ENCODE results near the gene EPM2A. TPM values are rescaled to one million over a fixed set of nuclear protein-coding genes. Genes with fewer than 3 reads are reported as not detected.

The EPM2A gene
- total RNA-seq, 1 experiment from 2014 or later: 5.7 TPM

GRCh38 chr6:145734486-145735355, 599 bp downstream of the EPM2A start:
- TF ChIP-seq, protein P1, sequence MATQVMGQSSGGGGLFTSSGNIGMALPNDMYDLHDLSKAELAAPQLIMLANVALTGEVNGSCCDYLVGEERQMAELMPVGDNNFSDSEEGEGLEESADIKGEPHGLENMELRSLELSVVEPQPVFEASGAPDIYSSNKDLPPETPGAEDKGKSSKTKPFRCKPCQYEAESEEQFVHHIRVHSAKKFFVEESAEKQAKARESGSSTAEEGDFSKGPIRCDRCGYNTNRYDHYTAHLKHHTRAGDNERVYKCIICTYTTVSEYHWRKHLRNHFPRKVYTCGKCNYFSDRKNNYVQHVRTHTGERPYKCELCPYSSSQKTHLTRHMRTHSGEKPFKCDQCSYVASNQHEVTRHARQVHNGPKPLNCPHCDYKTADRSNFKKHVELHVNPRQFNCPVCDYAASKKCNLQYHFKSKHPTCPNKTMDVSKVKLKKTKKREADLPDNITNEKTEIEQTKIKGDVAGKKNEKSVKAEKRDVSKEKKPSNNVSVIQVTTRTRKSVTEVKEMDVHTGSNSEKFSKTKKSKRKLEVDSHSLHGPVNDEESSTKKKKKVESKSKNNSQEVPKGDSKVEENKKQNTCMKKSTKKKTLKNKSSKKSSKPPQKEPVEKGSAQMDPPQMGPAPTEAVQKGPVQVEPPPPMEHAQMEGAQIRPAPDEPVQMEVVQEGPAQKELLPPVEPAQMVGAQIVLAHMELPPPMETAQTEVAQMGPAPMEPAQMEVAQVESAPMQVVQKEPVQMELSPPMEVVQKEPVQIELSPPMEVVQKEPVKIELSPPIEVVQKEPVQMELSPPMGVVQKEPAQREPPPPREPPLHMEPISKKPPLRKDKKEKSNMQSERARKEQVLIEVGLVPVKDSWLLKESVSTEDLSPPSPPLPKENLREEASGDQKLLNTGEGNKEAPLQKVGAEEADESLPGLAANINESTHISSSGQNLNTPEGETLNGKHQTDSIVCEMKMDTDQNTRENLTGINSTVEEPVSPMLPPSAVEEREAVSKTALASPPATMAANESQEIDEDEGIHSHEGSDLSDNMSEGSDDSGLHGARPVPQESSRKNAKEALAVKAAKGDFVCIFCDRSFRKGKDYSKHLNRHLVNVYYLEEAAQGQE (IDR thresholded peaks at IDR 0.05; ENCODE audit: insufficient read depth in 1 of 2, low read depth in 2 of 2, low read length in 1 of 2): no peak
- TF ChIP-seq POLR2AphosphoS5 (IDR thresholded peaks at IDR 0.05; ENCODE audit: low read depth, low read length) (peak; percentile 94), SIN3A (IDR thresholded peaks at IDR 0.05; ENCODE audit: borderline replicate concordance, insufficient read depth, low read depth, low read length) (peak; percentile 74; the same call in 1 of the 2 replicates), TCF7L2 (IDR thresholded peaks at IDR 0.05; ENCODE audit: low read depth, low read length) (no peak)
- DNase-seq (ENCODE audit: low read depth, low spot score): no peak
- no peaks in the 10 kb centered on the region for H3K27me3 ChIP-seq (ENCODE audit: control insufficient read depth, insufficient read depth, low read length)
- H3K27ac ChIP-seq (ENCODE audit: low read length): peak overlapping the region; percentile 98
- H3K4me1 ChIP-seq (ENCODE audit: control insufficient read depth, insufficient read depth, low read length): peaks cover 17% of the 10 kb centered on the region
- peak; percentile 98 for ATAC-seq
- intact Hi-C loops (cut with micrococcal nuclease; ENCODE audit: unreplicated experiment) (loop anchor here (2.0 to 10.0 kb wide), 2 partner anchors 80 to 150 kb away; partner anchors contain the start of gene FBXO30), in situ Hi-C loops (cut with HindIII; ENCODE audit: low pct_unique_long_range_greater_than_20kb, low sequenced_read_pairs) (no loop called here)
- no peaks in the 10 kb centered on the region for H3K9me3 ChIP-seq (ENCODE audit: control insufficient read depth, insufficient read depth, low read depth, low read length)
- peak overlapping the region; percentile 83 to 87 for H3K4me3 ChIP-seq (ENCODE audit: low read depth in 2 of 2, low read length in 2 of 2)
- POLR2A ChIA-PET: interaction anchor here (0.5 to 1.1 kb wide), 4 partner anchors 8 to 683 kb away, joined by 3 to 5 read pairs (median 3); no protein-coding TSS in a partner anchor
- no TSS peak for BruUV-seq (replicated peaks)
- H3K36me3 ChIP-seq (ENCODE audit: control insufficient read depth, insufficient read depth, low read length): no peaks in the 10 kb centered on the region; the same call in 1 of the 2 replicates
- CTCF ChIA-PET: interaction anchor here (1.1 kb wide), 1 partner anchor 31 kb away, joined by 5 read pairs; no protein-coding TSS in a partner anchor

- no TSS peak for BruUV-seq (replicated peaks)
- no peak for DNase-seq (ENCODE audit: low read depth, low spot score)
- TF ChIP-seq SIN3A (IDR thresholded peaks at IDR 0.05; ENCODE audit: borderline replicate concordance, insufficient read depth, low read depth, low read length): no peak
- TF ChIP-seq TCF7L2 (IDR thresholded peaks at IDR 0.05; ENCODE audit: low read depth, low read length): no peak
- TF ChIP-seq, protein P1 (IDR thresholded peaks at IDR 0.05; ENCODE audit: insufficient read depth in 1 of 2, low read depth in 2 of 2, low read length in 1 of 2): no peak
- TF ChIP-seq CTCF (IDR thresholded peaks at IDR 0.05): no peak
- no peak for TF ChIP-seq POLR2AphosphoS5 (IDR thresholded peaks at IDR 0.05; ENCODE audit: low read depth, low read length)
- ATAC-seq: no peak
- CTCF ChIA-PET: no interaction called here
- POLR2A ChIA-PET: no interaction called here
- intact Hi-C loops (cut with micrococcal nuclease; ENCODE audit: unreplicated experiment) (loop anchor here (2.0 to 10.0 kb wide), 2 partner anchors 81 to 151 kb away; partner anchors contain the start of gene FBXO30), in situ Hi-C loops (cut with HindIII; ENCODE audit: low pct_unique_long_range_greater_than_20kb, low sequenced_read_pairs) (no loop called here)
- Histone ChIP-seq H3K4me1 (ENCODE audit: control insufficient read depth, insufficient read depth, low read length) (peaks cover 17% of the 10 kb centered on the region), H3K27me3 (ENCODE audit: control insufficient read depth, insufficient read depth, low read length) (no peaks in the 10 kb centered on the region), H3K27ac (ENCODE audit: low read length) (peak overlapping the region; percentile 98), H3K36me3 (ENCODE audit: control insufficient read depth, insufficient read depth, low read length) (no peaks in the 10 kb centered on the region; the same call in 1 of the 2 replicates), H3K4me3 (ENCODE audit: low read depth in 2 of 2, low read length in 2 of 2) (peak overlapping the region in 1 of 2 experiments; percentile 87; a peak in 3 of 4 replicates), H3K9me3 (ENCODE audit: control insufficient read depth, insufficient read depth, low read depth, low read length) (no peaks in the 10 kb centered on the region)
Measured at GRCh38 chr6:145733810-145734209, 1.5 kb downstream of the EPM2A start.
